HepG2 (cell line): ENCODE data around the gene ISLR2. TPM values are rescaled to one million over a fixed set of nuclear protein-coding genes. Genes with fewer than 3 reads are reported as not detected.

Experiments used
- AFF4 ChIP-seq: sonication (generic); formaldehyde crosslinking; IDR thresholded peaks from 2 replicates; pipeline ENCODE4 v1.4.0; 2020; ENCODE audit warnings: missing genetic modification reagents
- AGO1 ChIP-seq: fragments of 200-400 bp; formaldehyde crosslinking; IDR thresholded peaks from 2 replicates; pipeline ENCODE4 v1.6.1; 2017; ENCODE audit warnings: mild to moderate bottlenecking, low read depth, low read length, moderate library complexity; ENCODE audit not compliant: poor library complexity, severe bottlenecking
- FOSL1 ChIP-seq: sonication (generic); formaldehyde crosslinking; IDR thresholded peaks from 2 replicates; pipeline ENCODE4 v1.9.0; 2021; ENCODE audit warnings: missing genetic modification reagents, borderline replicate concordance
- ISL2 ChIP-seq: sonication (generic); formaldehyde crosslinking; IDR thresholded peaks from 2 replicates; pipeline ENCODE4 v1.5.0; 2020; ENCODE audit warnings: missing genetic modification reagents
- RERE ChIP-seq: IDR thresholded peaks from 2 replicates; pipeline ENCODE4 v1.6.1; 2016; ENCODE audit warnings: low read depth, missing genetic modification reagents, missing compliant biosample characterization
- STAG1 ChIP-seq: sonication (generic); formaldehyde crosslinking; IDR thresholded peaks from 2 replicates; pipeline ENCODE4 v1.4.0; 2020; ENCODE audit warnings: missing genetic modification reagents
- ZFAT ChIP-seq: sonication (generic); formaldehyde crosslinking; conservative IDR thresholded peaks from 2 replicates; pipeline ENCODE4 v1.8.1; 2023; ENCODE audit warnings: missing genetic modification reagents, inconsistent platforms
- ZNF235 ChIP-seq: sonication (generic); formaldehyde crosslinking; IDR thresholded peaks from 2 replicates; pipeline ENCODE4 v1.8.1; 2023; ENCODE audit warnings: mild to moderate bottlenecking, missing genetic modification reagents, borderline replicate concordance
- ZNF263 ChIP-seq: sonication (generic); formaldehyde crosslinking; IDR thresholded peaks from 2 replicates; pipeline ENCODE4 v1.4.0; 2020; ENCODE audit warnings: missing genetic modification reagents
- ZNF264 ChIP-seq: sonication (generic); formaldehyde crosslinking; IDR thresholded peaks from 2 replicates; pipeline ENCODE4 v1.4.0; 2020; ENCODE audit warnings: missing genetic modification reagents
- ZNF563 ChIP-seq: sonication (generic); formaldehyde crosslinking; IDR thresholded peaks from 2 replicates; pipeline ENCODE4 v1.8.0; 2022; ENCODE audit warnings: mild to moderate bottlenecking, moderate library complexity, missing genetic modification reagents
- ZNF768 ChIP-seq: sonication (generic); formaldehyde crosslinking; IDR thresholded peaks from 2 replicates; pipeline ENCODE4 v1.4.0; 2020; ENCODE audit warnings: missing genetic modification reagents
- ZSCAN25 ChIP-seq: sonication (generic); formaldehyde crosslinking; IDR thresholded peaks from 2 replicates; pipeline ENCODE4 v1.8.0; 2022; ENCODE audit warnings: mild to moderate bottlenecking, missing genetic modification reagents
- polyA plus RNA-seq, 8 experiments: library from polyadenylated mRNA; depleted of rRNA in 3 of 8; stranded (reverse) in 7 of 8; unstranded in 1 of 8; fragments of >200 nt; fragmentation: Illumina TruSeq in 4 of 8; extraction: Trizol in 4 of 8; gene quantifications; 2 replicates each; pipeline versions ENCODE4 v1.2.1 to v1.2.3, GENCODE V29; 2011 to 2016; ENCODE audit warnings: low read depth in 4 of 8, missing spikeins in 1 of 8, mixed read lengths in 1 of 8; ENCODE audit not compliant: insufficient read depth in 1 of 8
- total RNA-seq, 5 experiments: library from RNA; depleted of rRNA; stranded (reverse); fragments of >200 nt; fragmentation: Illumina TruSeq; extraction: Trizol; gene quantifications; 2 replicates each; pipeline ENCODE4 v1.2.3, GENCODE V29; 2016; ENCODE audit warnings: low read depth in 1 of 5
- TF ChIP-seq, protein P1 (sequence below): sonication (generic); formaldehyde crosslinking; IDR thresholded peaks from 2 replicates; pipeline ENCODE4 v1.4.0; 2020; ENCODE audit warnings: missing genetic modification reagents
- TF ChIP-seq, protein P2 (sequence below): sonication (generic); formaldehyde crosslinking; IDR thresholded peaks from 2 replicates; pipeline ENCODE4 v1.8.0; 2022; ENCODE audit warnings: low read depth, missing genetic modification reagents

ISLR2 gene
- total and polyA plus RNA-seq, 2 of the 13 experiments (the other 11 are each of a cell fraction or from before 2014, with no cell fraction given): not detected

- TF ChIP-seq, protein P1, sequence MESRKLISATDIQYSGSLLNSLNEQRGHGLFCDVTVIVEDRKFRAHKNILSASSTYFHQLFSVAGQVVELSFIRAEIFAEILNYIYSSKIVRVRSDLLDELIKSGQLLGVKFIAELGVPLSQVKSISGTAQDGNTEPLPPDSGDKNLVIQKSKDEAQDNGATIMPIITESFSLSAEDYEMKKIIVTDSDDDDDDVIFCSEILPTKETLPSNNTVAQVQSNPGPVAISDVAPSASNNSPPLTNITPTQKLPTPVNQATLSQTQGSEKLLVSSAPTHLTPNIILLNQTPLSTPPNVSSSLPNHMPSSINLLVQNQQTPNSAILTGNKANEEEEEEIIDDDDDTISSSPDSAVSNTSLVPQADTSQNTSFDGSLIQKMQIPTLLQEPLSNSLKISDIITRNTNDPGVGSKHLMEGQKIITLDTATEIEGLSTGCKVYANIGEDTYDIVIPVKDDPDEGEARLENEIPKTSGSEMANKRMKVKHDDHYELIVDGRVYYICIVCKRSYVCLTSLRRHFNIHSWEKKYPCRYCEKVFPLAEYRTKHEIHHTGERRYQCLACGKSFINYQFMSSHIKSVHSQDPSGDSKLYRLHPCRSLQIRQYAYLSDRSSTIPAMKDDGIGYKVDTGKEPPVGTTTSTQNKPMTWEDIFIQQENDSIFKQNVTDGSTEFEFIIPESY (CRISPR knock-in tag): peak; percentile 37; the same call in 1 of the 2 replicates
- 0 out of 2 replicates have a peak, but pooled peaks have one; percentile 27 for TF ChIP-seq ISL2 (CRISPR knock-in tag)
- TF ChIP-seq ZNF768 (CRISPR knock-in tag): peak; percentile 66; the same call in 1 of the 2 replicates
- peak; percentile 43 for TF ChIP-seq AGO1
- TF ChIP-seq FOSL1 (CRISPR knock-in tag): no peak
- no peak for TF ChIP-seq ZSCAN25 (CRISPR knock-in tag)
- TF ChIP-seq RERE: no peak
- TF ChIP-seq ZNF264 (CRISPR knock-in tag): no peak
- peak; percentile 97 for TF ChIP-seq STAG1 (CRISPR knock-in tag)
- no peak for TF ChIP-seq ZNF235
- TF ChIP-seq ZNF563 (CRISPR knock-in tag): no peak
- 0 out of 2 replicates have a peak, but pooled peaks have one; percentile 23 for TF ChIP-seq ZNF263 (CRISPR knock-in tag)
- TF ChIP-seq, protein P2, sequence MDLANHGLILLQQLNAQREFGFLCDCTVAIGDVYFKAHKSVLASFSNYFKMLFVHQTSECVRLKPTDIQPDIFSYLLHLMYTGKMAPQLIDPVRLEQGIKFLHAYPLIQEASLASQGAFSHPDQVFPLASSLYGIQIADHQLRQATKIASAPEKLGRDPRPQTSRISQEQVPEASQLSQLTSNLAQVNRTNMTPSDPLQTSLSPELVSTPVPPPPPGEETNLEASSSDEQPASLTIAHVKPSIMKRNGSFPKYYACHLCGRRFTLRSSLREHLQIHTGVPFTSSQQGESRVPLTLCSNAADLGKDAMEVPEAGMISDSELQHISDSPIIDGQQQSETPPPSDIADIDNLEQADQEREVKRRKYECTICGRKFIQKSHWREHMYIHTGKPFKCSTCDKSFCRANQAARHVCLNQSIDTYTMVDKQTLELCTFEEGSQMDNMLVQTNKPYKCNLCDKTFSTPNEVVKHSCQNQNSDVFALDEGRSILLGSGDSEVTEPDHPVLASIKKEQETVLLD (CRISPR knock-in tag): no peak
- no peak for TF ChIP-seq AFF4 (CRISPR knock-in tag)
- no peak for TF ChIP-seq ZFAT (CRISPR knock-in tag)
Measured at GRCh38 chr15:74127255-74127953, 3.0 kb upstream of the ISLR2 start (continued).
